ENCODE measurements around the gene ZNF48. TPM values are rescaled to one million over a fixed set of nuclear protein-coding genes. Genes with fewer than 3 reads are reported as not detected.

The ZNF48 gene
- total and polyA plus RNA-seq, 2 donors (not counting 1 experiment from before 2014, with no cell fraction given): 8.4 to 13.3 TPM

DNA sequence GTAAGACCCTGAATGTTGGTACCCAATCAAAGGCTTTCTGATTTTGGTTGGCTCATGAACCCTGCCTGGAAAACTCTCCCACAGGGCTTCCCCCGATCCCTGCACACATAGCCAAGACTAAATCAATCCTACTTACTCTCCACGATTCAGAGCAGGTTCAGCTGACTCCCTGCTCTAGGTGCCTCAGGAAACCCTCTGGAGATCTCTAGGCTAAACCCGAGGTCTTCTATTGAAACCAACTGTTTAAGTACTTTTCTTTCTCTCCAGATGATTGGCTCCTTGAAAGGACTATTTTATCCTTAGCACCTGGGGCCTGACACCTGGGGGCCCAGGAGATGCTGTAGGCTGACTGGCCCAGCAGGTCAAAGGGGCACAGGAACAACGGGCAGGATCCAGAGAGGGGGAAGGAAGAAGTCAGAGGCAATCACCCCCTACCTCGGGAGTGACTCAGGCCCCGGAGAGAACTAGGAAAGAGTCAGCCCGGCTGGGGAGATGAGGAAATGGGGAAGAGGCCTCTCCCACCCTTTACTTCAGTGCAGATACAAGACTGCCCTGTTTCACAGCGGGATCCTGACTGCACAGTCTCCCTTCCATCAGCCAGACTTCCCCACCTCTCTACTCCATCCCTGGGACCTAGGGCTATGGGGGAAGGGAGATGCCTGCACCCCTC is 27.0 kb upstream of the ZNF48 start:
- peaks cover 0 to 21% of the 10 kb centered on the region in 2 experiments for H3K36me3 ChIP-seq (replicated peaks in 1 of 2; ENCODE audit: control extremely low read depth in 1 of 2, control insufficient read depth in 1 of 2, extremely low read depth in 1 of 2, insufficient read depth in 2 of 2, low read length in 1 of 2)
- H3K4me2 ChIP-seq (replicated peaks; ENCODE audit: low read depth, low read length, poor library complexity, severe bottlenecking): peak overlapping the region; percentile 93

DNA sequence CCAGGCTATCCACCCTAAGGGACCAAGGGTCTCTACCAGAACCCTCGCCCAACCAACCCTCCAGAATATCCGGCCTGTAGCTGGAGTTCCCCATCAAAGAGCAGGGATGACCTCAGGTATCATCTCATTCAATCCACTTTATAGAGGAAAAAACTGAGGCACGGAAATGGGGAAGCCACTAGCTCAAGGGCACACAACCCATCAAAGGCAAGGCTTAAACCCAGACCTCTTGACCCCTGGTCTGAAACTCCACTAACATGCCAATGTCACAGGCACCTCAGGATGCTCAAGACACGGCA is 26.5 kb upstream of the ZNF48 start:
- peaks cover 50% of the 10 kb centered on the region for H4K20me1 ChIP-seq (ENCODE audit: control insufficient read depth, insufficient read depth, low read length, poor library complexity, severe bottlenecking)
- intact Hi-C loops (cut with micrococcal nuclease): no loop called here
- peaks cover 48% of the 10 kb centered on the region for H3K4me1 Mint-ChIP-seq
- peak overlapping the region in 1 of 2 donors; percentile 65 for H3K27ac ChIP-seq (ENCODE audit: low read length in 2 of 2)
- no peaks in the 10 kb centered on the region for H3K27me3 Mint-ChIP-seq
- TF ChIP-seq, protein P1, sequence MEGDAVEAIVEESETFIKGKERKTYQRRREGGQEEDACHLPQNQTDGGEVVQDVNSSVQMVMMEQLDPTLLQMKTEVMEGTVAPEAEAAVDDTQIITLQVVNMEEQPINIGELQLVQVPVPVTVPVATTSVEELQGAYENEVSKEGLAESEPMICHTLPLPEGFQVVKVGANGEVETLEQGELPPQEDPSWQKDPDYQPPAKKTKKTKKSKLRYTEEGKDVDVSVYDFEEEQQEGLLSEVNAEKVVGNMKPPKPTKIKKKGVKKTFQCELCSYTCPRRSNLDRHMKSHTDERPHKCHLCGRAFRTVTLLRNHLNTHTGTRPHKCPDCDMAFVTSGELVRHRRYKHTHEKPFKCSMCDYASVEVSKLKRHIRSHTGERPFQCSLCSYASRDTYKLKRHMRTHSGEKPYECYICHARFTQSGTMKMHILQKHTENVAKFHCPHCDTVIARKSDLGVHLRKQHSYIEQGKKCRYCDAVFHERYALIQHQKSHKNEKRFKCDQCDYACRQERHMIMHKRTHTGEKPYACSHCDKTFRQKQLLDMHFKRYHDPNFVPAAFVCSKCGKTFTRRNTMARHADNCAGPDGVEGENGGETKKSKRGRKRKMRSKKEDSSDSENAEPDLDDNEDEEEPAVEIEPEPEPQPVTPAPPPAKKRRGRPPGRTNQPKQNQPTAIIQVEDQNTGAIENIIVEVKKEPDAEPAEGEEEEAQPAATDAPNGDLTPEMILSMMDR (IDR thresholded peaks at IDR 0.05): no peak
- TF ChIP-seq EZH2 (IDR thresholded peaks at IDR 0.05; ENCODE audit: borderline replicate concordance, insufficient read depth, low read depth, low read length, poor library complexity, severe bottlenecking): no peak
- peak overlapping the region; percentile 46 to 77 (median 70) for H3K4me3 ChIP-seq (ENCODE audit: control extremely low read depth in 1 of 5, extremely low read depth in 1 of 5, insufficient read depth in 1 of 5, low read depth in 2 of 5, low read length in 4 of 5)
- no peaks in the 10 kb centered on the region for H3K9me3 ChIP-seq (ENCODE audit: control extremely low read depth in 1 of 3, control insufficient read depth in 2 of 3, insufficient read depth in 1 of 3, low read length in 2 of 3)
- ATAC-seq (ENCODE audit: low read depth) (no peak), DNase-seq (no peak)
- peak overlapping the region; percentile 55 for H2AFZ ChIP-seq (ENCODE audit: insufficient read depth, low read depth, low read length, poor library complexity, severe bottlenecking)
- H3K4me2 ChIP-seq (replicated peaks; ENCODE audit: low read depth, low read length, poor library complexity, severe bottlenecking): peak overlapping the region; percentile 93
- peak overlapping the region; percentile 74 for H3K9ac ChIP-seq (ENCODE audit: low read length)
- H3K27ac Mint-ChIP-seq: peak overlapping the region; percentile 72
- POLR2A ChIA-PET: interaction anchor here (1.0 to 1.3 kb wide), 2 partner anchors 12 to 26 kb away, joined by 3 to 4 read pairs; partner anchors contain the start of gene ZNF48
- WGBS (ENCODE audit: insufficient coverage): 11% methylated on average over 3 of the region's 4 CpGs
- H3K4me3 Mint-ChIP-seq: peak overlapping the region; percentile 83
- H3K9me3 Mint-ChIP-seq (ENCODE audit: insufficient read depth): no peaks in the 10 kb centered on the region
- peaks cover 0 to 16% of the 10 kb centered on the region in 2 experiments for H3K36me3 ChIP-seq (replicated peaks in 1 of 2; ENCODE audit: control extremely low read depth in 1 of 2, control insufficient read depth in 1 of 2, extremely low read depth in 1 of 2, insufficient read depth in 2 of 2, low read length in 1 of 2)
- peaks cover 25 to 35% of the 10 kb centered on the region in 2 donors for H3K4me1 ChIP-seq (ENCODE audit: control insufficient read depth in 2 of 2, insufficient read depth in 2 of 2, low read length in 2 of 2)
- no peaks in the 10 kb centered on the region for H3K27me3 ChIP-seq (replicated peaks in 1 of 4; ENCODE audit: control extremely low read depth in 1 of 4, control insufficient read depth in 3 of 4, insufficient read depth in 4 of 4, low read length in 3 of 4)
- peaks cover 56% of the 10 kb centered on the region for H3K79me2 ChIP-seq (ENCODE audit: control insufficient read depth, insufficient read depth, low read length)
- CTCF ChIA-PET: interaction anchor here (0.8 to 1.2 kb wide), 2 partner anchors 12 to 41 kb away, joined by 4 read pairs; no protein-coding TSS in a partner anchor

More for the DNA sequence above, 27.0 kb upstream of the ZNF48 start:
- Histone ChIP-seq H3K27ac (ENCODE audit: low read length in 2 of 2) (peak overlapping the region in 1 of 2 donors; percentile 65), H3K9me3 (ENCODE audit: control extremely low read depth in 1 of 3, control insufficient read depth in 2 of 3, insufficient read depth in 1 of 3, low read length in 2 of 3) (no peaks in the 10 kb centered on the region), H4K20me1 (ENCODE audit: control insufficient read depth, insufficient read depth, low read length, poor library complexity, severe bottlenecking) (peaks cover 50% of the 10 kb centered on the region), H2AFZ (ENCODE audit: insufficient read depth, low read depth, low read length, poor library complexity, severe bottlenecking) (no peak overlapping the region), H3K4me1 (ENCODE audit: control insufficient read depth in 2 of 2, insufficient read depth in 2 of 2, low read length in 2 of 2) (peaks cover 25 to 35% of the 10 kb centered on the region in 2 donors), H3K4me3 (ENCODE audit: control extremely low read depth in 1 of 5, extremely low read depth in 1 of 5, insufficient read depth in 1 of 5, low read depth in 2 of 5, low read length in 4 of 5) (peak overlapping the region; percentile 46 to 77 (median 70)), H3K79me2 (ENCODE audit: control insufficient read depth, insufficient read depth, low read length) (peaks cover 61% of the 10 kb centered on the region), H3K9ac (ENCODE audit: low read length) (peak overlapping the region; percentile 74), H3K27me3 (replicated peaks in 1 of 4; ENCODE audit: control extremely low read depth in 1 of 4, control insufficient read depth in 3 of 4, insufficient read depth in 4 of 4, low read length in 3 of 4) (no peaks in the 10 kb centered on the region)
- H3K4me3 Mint-ChIP-seq: peak overlapping the region; percentile 83
- CTCF ChIA-PET: interaction anchor here (0.8 to 1.2 kb wide), 2 partner anchors 12 to 41 kb away, joined by 4 read pairs; no protein-coding TSS in a partner anchor
- TF ChIP-seq EZH2 (IDR thresholded peaks at IDR 0.05; ENCODE audit: borderline replicate concordance, insufficient read depth, low read depth, low read length, poor library complexity, severe bottlenecking): no peak
- TF ChIP-seq, protein P1 (IDR thresholded peaks at IDR 0.05): no peak
- no peaks in the 10 kb centered on the region for H3K27me3 Mint-ChIP-seq
- H3K4me1 Mint-ChIP-seq: peaks cover 48% of the 10 kb centered on the region
- peak overlapping the region; percentile 72 for H3K27ac Mint-ChIP-seq
- 29% methylated on average over 4 of the region's 8 CpGs for WGBS (ENCODE audit: insufficient coverage)
- DNase-seq (peak; percentile 17), ATAC-seq (ENCODE audit: low read depth) (no peak)
- H3K9me3 Mint-ChIP-seq (ENCODE audit: insufficient read depth): no peaks in the 10 kb centered on the region
- POLR2A ChIA-PET: interaction anchor here (1.3 kb wide), 1 partner anchor 12 kb away, joined by 4 read pairs; no protein-coding TSS in a partner anchor
- intact Hi-C loops (cut with micrococcal nuclease): no loop called here
